Activated T-helper 9 cell treated with anti-CD3 and anti-CD28 coated beads, Interleukin-2, amount 50 U/mL, for 16 hours (primary cell): ENCODE data around the gene ITPKA.

Experiments used
- DNase-seq: peaks from one replicate; pipeline ENCODE4 v3.0.0-alpha.2; 2020; ENCODE audit warnings: low read depth

Gene ITPKA

GRCh38 chr15:41511331-41511898 is 17.7 kb downstream of the ITPKA start:
- no peak for DNase-seq

- peak; percentile 10 for DNase-seq
Observed at GRCh38 chr15:41511899-41512369, 18.3 kb downstream of the ITPKA start.

- DNase-seq = no peak
Observed at GRCh38 chr15:41512512-41512939, 18.9 kb downstream of the ITPKA start.

GRCh38 chr15:41512940-41513505 is 19.3 kb downstream of the ITPKA start:
- DNase-seq = no peak

GRCh38 chr15:41513506-41514227 is 20.0 kb downstream of the ITPKA start, which contains the start of gene LTK:
Gene LTK (minus strand): TSS chr15:41513827. CDS start chr15:41513709, 118 bp downstream.
- no peak for DNase-seq

- DNase-seq = no peak
Observed at GRCh38 chr15:41517895-41518449, 24.3 kb downstream of the ITPKA start.

GRCh38 chr15:41520636-41521035 is 27.0 kb downstream of the ITPKA start:
- no peak for DNase-seq

- no peak for DNase-seq
Observed at GRCh38 chr15:41521614-41522013, 27.9 kb downstream of the ITPKA start.

GRCh38 chr15:41523097-41523496 is 29.4 kb downstream of the ITPKA start:
- DNase-seq = no peak

- no peak for DNase-seq
Observed at GRCh38 chr15:41530363-41530956, 36.8 kb downstream of the ITPKA start.

- DNase-seq = no peak
Observed at GRCh38 chr15:41535544-41535943, 41.9 kb downstream of the ITPKA start.

GRCh38 chr15:41536866-41537265 is 43.2 kb downstream of the ITPKA start:
- DNase-seq = no peak

GRCh38 chr15:41543521-41543870 is 49.8 kb downstream of the ITPKA start:
- DNase-seq = no peak

- DNase-seq = no peak
Observed at GRCh38 chr15:41544650-41545015, 51.0 kb downstream of the ITPKA start.

- no peak for DNase-seq
Observed at GRCh38 chr15:41545218-41545617, 51.5 kb downstream of the ITPKA start.

- no peak for DNase-seq
Observed at GRCh38 chr15:41546851-41547786, 53.4 kb downstream of the ITPKA start.

GRCh38 chr15:41550066-41550775 is 56.5 kb downstream of the ITPKA start:
- DNase-seq = no peak
